NCI-H446 (cell line): ENCODE results near the gene ZRSR2.

Source experiments
- DNase-seq, 2 experiments: peaks; one replicate each; lab custom pipeline; 2025; lab: John Stamatoyannopoulos, UW

ZRSR2 gene

GRCh38 chrX:15853586-15854079 lies 63.3 kb downstream of the ZRSR2 start:
- DNase-seq, result no peak

GRCh38 chrX:15854080-15854655 lies 63.9 kb downstream of the ZRSR2 start:
- DNase-seq, result no peak

- peak; percentile 82 to 92 for DNase-seq
Observed at GRCh38 chrX:15854712-15855567, 64.7 kb downstream of the ZRSR2 start, which contains the start of gene AP1S2. Gene AP1S2 (minus strand): TSS chrX:15854813. CDS start chrX:15852524, 2,289 bp downstream.

- no peak for DNase-seq
Observed at GRCh38 chrX:15855568-15856221, 65.4 kb downstream of the ZRSR2 start.

GRCh38 chrX:15856222-15856587 lies 65.9 kb downstream of the ZRSR2 start:
- no peak for DNase-seq

- peak; percentile 28 to 50 for DNase-seq
Observed at GRCh38 chrX:15856636-15857035, 66.4 kb downstream of the ZRSR2 start.

- no peak for DNase-seq
Observed at GRCh38 chrX:15858051-15858450, 67.8 kb downstream of the ZRSR2 start.

- no peak for DNase-seq
Observed at GRCh38 chrX:15860921-15861320, 70.6 kb downstream of the ZRSR2 start.

GRCh38 chrX:15864023-15864422 lies 73.7 kb downstream of the ZRSR2 start:
- DNase-seq, result peak in 1 of 2 experiments; percentile 41

- no peak for DNase-seq
Observed at GRCh38 chrX:15864629-15865028, 74.3 kb downstream of the ZRSR2 start.

- no peak for DNase-seq
Observed at GRCh38 chrX:15866147-15866546, 75.9 kb downstream of the ZRSR2 start.

GRCh38 chrX:15869695-15870094 lies 79.4 kb downstream of the ZRSR2 start:
- no peak for DNase-seq

- no peak for DNase-seq
Observed at GRCh38 chrX:15870310-15870709, 80.0 kb downstream of the ZRSR2 start.
